GM21723 (cell line): ENCODE measurements around the gene ZNRD2.

Source experiments
- ATAC-seq: cut with Tn5 transposase; IDR thresholded peaks from one replicate; pipeline ENCODE4 v1.9.1; 2021; ENCODE audit warnings: mild to moderate bottlenecking, moderate library complexity; ENCODE audit not compliant: unreplicated experiment

ZNRD2 gene

GRCh38 chr11:65606876-65607613, 36.8 kb downstream of the ZNRD2 start:
- ATAC-seq: no peak

GRCh38 chr11:65607614-65608426, 37.5 kb downstream of the ZNRD2 start:
- ATAC-seq: no peak

GRCh38 chr11:65609229-65609628, 39.0 kb downstream of the ZNRD2 start:
- no peak for ATAC-seq

- no peak for ATAC-seq
Observed at GRCh38 chr11:65609665-65610064, 39.4 kb downstream of the ZNRD2 start.

GRCh38 chr11:65610404-65610803, 40.1 kb downstream of the ZNRD2 start:
- no peak for ATAC-seq

GRCh38 chr11:65611028-65611757, 40.9 kb downstream of the ZNRD2 start:
- ATAC-seq: no peak

GRCh38 chr11:65611758-65612603, 41.7 kb downstream of the ZNRD2 start:
- no peak for ATAC-seq

- ATAC-seq: no peak
Observed at GRCh38 chr11:65612691-65613090, 42.4 kb downstream of the ZNRD2 start.

- no peak for ATAC-seq
Observed at GRCh38 chr11:65613091-65613928, 43.0 kb downstream of the ZNRD2 start.

- peak; percentile 75 for ATAC-seq
Observed at GRCh38 chr11:65615229-65615949, 45.1 kb downstream of the ZNRD2 start, which contains the start of gene PCNX3. PCNX3 (plus strand) TSS chr11:65615776; CDS start chr11:65616312, 536 bp downstream.

GRCh38 chr11:65615950-65616574, 45.8 kb downstream of the ZNRD2 start:
- peak; percentile 1 for ATAC-seq

GRCh38 chr11:65616575-65617001, 46.3 kb downstream of the ZNRD2 start:
- ATAC-seq: no peak

GRCh38 chr11:65617136-65617850, 47.0 kb downstream of the ZNRD2 start:
- no peak for ATAC-seq

- no peak for ATAC-seq
Observed at GRCh38 chr11:65617990-65618751, 47.9 kb downstream of the ZNRD2 start.

GRCh38 chr11:65618763-65619162, 48.5 kb downstream of the ZNRD2 start:
- ATAC-seq: no peak

GRCh38 chr11:65619281-65619928, 49.1 kb downstream of the ZNRD2 start:
- no peak for ATAC-seq

GRCh38 chr11:65620666-65621065, 50.4 kb downstream of the ZNRD2 start:
- no peak for ATAC-seq
